ENCODE data around the gene NFATC2.

Gene NFATC2

GRCh38 chr20:51456511-51457509 lies 85.7 kb downstream of the NFATC2 start (continued):
- no peak for TF ChIP-seq PRDM2 (tag by site-specific recombination; IDR thresholded peaks at IDR 0.05; ENCODE audit: borderline replicate concordance)
- 0 out of 2 replicates have a peak, but pooled peaks have one; percentile 23 for TF ChIP-seq ZNF202 (tag by site-specific recombination; IDR thresholded peaks at IDR 0.05; ENCODE audit: borderline replicate concordance)
- TF ChIP-seq ZBTB21 (tag by site-specific recombination; IDR thresholded peaks at IDR 0.05), result no peak
- peak; percentile 64 for TF ChIP-seq SP3 (tag by site-specific recombination; IDR thresholded peaks at IDR 0.05)
- TF ChIP-seq ZXDB (tag by site-specific recombination; IDR thresholded peaks at IDR 0.05), result peak; percentile 43; the same call in 1 of the 2 replicates
- peak; percentile 52; the same call in 1 of the 2 replicates for TF ChIP-seq ZEB2 (tag by site-specific recombination; IDR thresholded peaks at IDR 0.05)
- no peak for TF ChIP-seq ZNF843 (tag by site-specific recombination; IDR thresholded peaks at IDR 0.05)
- no peak for TF ChIP-seq ZNF48 (tag by site-specific recombination; IDR thresholded peaks at IDR 0.05)
- no peak for TF ChIP-seq ZNF362 (tag by site-specific recombination; IDR thresholded peaks at IDR 0.05)
- no peak for TF ChIP-seq REST (tag by site-specific recombination; IDR thresholded peaks at IDR 0.05)
- TF ChIP-seq ZNF26 (tag by site-specific recombination; IDR thresholded peaks at IDR 0.05), result no peak
- no peak for TF ChIP-seq INSM2 (tag by site-specific recombination; IDR thresholded peaks at IDR 0.05)
- TF ChIP-seq HOXD13 (CRISPR knock-in tag; IDR thresholded peaks at IDR 0.05; ENCODE audit: borderline replicate concordance), result no peak
- no peak for TF ChIP-seq ZNF596 (tag by site-specific recombination; IDR thresholded peaks at IDR 0.05)
- no peak for TF ChIP-seq ZNF514 (tag by site-specific recombination; IDR thresholded peaks at IDR 0.05)
- TF ChIP-seq EGR2 (tag by site-specific recombination; IDR thresholded peaks at IDR 0.05; ENCODE audit: low read depth), result peak; percentile 70
- TF ChIP-seq ZNF449 (tag by site-specific recombination; IDR thresholded peaks at IDR 0.05), result no peak
- TF ChIP-seq ZSCAN4 (tag by site-specific recombination; IDR thresholded peaks at IDR 0.05), result no peak
- TF ChIP-seq ZNF302 (tag by site-specific recombination; IDR thresholded peaks at IDR 0.05; ENCODE audit: low read depth), result no peak
- no peak for TF ChIP-seq ZNF785 (tag by site-specific recombination; IDR thresholded peaks at IDR 0.05)
- no peak for TF ChIP-seq ZNF24 (tag by site-specific recombination; IDR thresholded peaks at IDR 0.05)

Data from HEK293 (cell line).